Right ventricle myocardium superior (tissue), 1 donor: ENCODE measurements around the gene KIF7. TPM values are rescaled to one million over a fixed set of nuclear protein-coding genes. Genes with fewer than 3 reads are reported as not detected.

Experiments used
- ATAC-seq: fragments of 200-7000 bp; cut with Tn5 transposase; one replicate; pipeline ENCODE4 v1.9.1; 2020; ENCODE audit warnings: mild to moderate bottlenecking; ENCODE audit not compliant: poor library complexity
- DNase-seq: peaks from one replicate; pipeline ENCODE4 v3.0.0-alpha.2; 2020
- intact Hi-C: fragments of 100-400 bp; cut with DNase I; formaldehyde crosslinking; loops from one replicate; pipeline ENCODE4 v1.11.2; 2022
- total RNA-seq: library from RNA; stranded (reverse); fragmentation: NEBNext Ultra II Directional; extraction: Animal tissue kit (Norgen Biotek cat#: 25700); gene quantifications from one replicate; pipeline ENCODE4 v1.2.1, GENCODE V29; 2021
- donor health status: DM: no; HTN: yes; CAD: no; lungs with severe emphysema.

Gene KIF7
- total RNA-seq, 1 donor from 2014 or later = 1.9 TPM

DNA sequence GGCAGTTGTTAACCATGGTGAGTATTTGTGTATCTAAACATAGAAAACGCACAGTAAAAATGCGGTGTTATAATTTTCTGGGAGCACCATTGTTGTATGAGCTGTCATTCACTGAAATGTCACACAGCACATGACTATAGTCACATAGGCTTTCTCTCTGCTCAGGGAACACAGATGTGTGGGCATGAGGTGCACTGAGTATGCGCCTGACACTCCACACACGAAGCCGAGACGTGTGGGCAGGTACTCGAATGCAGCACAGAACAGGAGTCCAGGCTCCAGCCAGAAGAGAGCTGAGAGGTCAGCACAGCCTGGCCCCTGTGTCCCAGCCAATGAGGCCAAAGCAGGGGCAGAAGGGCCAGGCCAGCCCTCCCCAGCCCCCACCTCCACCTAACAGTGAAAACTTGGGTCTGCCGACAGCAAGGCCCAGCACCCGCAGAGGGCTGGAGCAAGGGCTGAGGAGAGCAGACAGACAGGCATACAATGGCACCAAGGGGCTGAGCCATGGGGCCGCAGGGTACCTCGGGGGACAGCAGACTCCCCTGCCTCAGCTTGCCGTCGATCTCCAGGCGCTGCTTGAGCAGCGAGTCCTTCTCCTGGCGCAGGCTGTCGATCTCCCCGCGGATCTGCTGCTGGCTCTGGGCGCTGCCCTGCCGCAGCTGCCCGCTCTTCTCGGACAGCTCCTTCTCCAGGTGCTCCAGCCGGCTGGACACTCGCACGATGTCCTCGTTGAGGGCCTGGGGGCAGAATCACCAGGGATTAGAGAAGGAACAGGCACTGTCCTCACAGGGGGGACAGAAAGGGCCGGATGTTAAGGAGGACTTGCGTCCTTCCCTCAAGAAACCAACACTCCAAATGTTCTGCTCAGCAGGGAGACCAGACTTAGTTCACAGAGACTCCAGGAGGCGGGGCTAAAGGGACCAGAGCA is 24.0 kb downstream of the KIF7 start:
- DNase-seq (no peak), ATAC-seq (no peak)
- intact Hi-C loops = no loop called here

DNA sequence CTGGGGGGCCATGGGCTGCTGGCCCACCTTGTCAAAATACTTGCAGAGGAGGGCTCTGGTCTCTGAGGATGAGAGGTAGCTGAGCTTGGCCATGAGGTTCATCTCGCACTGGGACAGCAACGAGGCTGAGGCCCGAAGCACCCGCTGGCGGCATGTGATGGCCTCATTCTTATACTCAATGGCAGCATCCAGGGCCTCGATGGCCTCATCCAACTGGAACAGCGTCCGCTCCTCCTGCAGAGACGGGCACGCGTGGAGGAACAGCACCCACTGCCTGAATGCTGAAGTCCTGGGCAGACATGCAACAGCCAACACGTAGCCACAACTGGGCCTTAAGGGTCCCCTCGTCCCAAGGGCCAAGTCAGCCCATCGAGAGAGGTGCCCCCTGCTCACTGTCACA is 25.0 kb downstream of the KIF7 start:
- DNase-seq = no peak
- ATAC-seq = no peak
- intact Hi-C loops = no loop called here

DNA sequence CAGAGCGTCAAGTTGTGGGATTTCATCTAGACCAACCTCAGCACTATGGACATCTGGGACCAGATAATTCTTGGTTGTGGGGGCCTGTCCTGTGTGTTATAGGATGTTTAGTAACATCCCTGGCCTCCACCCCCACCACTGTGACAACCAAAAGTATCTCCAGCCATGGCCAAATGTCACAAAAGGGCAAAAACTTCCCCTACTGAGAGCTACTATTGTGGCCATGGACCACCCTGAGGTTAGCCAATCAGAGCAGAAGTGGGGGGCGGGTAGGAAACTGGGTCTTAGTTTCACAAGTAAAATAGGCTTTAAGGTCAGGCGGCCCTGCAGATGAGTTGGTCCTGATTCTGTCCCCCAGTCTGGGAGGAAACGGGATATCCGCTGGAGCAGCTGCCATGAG is 25.4 kb downstream of the KIF7 start:
- DNase-seq (no peak), ATAC-seq (no peak)
- intact Hi-C loops = no loop called here

DNA sequence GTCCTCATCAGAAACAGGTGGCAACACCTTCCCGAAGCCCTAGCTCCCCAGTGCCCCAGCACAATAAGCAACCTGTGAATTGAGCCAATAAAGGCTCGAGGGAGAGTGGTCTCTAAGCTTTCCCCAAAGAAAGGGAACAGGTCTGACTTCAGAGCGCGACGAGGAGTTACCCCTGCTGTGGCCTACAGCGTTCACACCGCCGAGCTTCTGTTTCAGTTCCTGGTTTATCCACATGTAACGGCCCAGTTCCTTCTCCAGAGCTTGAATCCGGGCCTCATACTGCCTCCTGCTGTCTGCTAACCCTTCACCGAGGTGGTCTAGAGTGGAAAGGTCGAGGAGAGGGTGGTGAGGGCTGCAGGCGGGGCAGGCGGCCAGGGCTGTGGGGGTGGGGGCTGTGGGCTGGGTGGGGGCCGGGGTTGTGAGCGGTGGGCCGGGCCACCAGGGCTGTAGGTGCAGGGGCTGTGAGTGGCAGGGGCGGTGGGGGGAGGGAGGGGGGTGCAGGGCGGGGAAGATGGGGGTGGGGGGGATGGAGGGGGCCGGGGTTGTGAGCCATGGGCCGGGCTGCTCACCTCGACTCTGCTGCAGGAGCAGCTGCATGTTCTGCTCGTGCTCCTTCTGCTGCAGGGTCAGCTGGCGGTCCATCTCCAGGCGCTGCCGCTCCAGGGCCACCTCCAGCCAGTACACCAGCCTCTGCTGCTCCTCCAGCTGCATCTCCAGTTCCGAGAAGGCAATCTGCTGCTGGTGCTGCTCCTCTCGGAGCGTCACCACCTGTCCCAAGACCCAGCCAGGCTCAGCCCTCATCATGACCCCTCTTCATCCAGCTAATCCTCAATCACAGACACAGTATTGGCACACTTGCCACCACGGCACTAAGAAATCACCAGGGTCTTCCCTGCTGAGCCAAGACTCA is 26.2 kb downstream of the KIF7 start:
- DNase-seq (no peak), ATAC-seq (no peak)
- intact Hi-C loops = no loop called here

DNA sequence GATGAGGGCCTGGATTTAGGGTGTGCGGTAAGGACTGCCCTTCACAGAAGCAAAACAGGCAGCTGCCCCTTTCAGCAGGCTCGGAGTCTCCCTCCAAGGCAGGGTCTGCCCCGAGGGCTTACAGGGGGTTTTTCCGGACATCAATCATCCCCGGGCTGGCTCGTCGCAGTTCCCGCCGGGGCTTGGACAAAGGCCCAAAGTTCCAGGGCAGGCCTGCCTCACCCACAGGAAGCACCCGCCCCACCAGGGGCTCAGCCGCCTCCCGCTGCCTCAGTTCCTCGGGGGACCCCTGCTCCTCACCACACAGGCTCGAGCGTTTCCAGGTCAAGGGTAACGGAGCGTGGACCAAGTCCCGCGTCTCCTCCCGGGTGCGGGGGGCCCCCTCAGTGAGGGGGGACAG is 27.0 kb downstream of the KIF7 start:
- DNase-seq = no peak
- no peak for ATAC-seq
- intact Hi-C loops = no loop called here

DNA sequence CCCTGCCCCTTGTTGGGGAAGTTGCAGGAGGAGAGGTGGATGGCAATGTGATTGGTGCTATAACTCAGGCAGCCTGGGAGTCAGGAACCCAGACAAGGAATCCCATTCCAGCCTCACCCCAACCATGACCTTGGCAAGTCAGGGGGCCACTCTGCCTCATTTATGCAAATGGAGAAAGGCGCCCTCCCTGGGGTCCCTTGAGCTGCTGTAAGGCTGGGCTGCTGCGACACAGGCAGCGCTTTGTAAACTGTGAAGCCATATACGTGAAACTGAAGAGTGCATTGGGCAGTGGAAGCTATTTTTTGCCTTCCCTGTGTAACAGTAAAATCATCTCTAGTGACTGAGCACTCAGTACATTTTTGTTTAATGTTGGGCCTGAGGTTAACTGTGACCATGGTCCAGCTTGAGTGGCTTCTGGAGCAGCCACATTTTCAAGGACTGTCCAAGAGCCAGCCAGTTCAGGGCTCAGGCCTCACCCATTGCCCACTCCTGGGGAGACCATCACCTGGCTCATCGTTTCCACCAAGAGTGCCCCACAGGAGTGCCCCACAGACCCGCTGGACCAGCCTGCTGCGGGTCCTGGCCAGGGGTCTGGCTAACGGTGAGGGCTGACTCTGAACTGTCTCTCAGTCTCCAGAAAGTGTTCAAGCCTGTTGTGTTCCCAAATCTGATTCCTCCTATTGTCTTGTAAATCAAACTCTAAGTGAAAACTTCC is 27.9 kb downstream of the KIF7 start:
- ATAC-seq (no peak), DNase-seq (no peak)
- intact Hi-C loops = no loop called here

DNA sequence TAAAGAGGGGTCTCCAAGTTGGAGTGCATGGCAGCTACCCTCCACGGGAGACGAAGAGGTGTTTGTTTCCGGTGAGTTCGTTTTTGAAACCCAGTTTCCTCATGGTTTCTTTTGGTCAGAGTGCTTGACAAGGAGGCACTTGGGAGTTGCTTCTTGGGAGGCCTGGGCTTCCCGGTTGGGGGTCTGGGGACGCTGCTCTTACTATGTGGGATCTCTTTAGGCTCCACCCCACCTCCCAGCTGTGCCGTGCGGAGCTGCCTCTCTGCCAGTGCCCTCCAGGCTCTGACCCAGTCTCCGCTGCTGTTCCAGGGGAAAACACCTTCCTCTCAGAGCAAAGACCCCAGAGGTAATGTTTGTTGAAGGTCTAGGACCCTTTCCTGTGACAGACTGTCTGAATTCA is 29.6 kb downstream of the KIF7 start:
- ATAC-seq = no peak
- DNase-seq = no peak
- intact Hi-C loops = no loop called here

DNA sequence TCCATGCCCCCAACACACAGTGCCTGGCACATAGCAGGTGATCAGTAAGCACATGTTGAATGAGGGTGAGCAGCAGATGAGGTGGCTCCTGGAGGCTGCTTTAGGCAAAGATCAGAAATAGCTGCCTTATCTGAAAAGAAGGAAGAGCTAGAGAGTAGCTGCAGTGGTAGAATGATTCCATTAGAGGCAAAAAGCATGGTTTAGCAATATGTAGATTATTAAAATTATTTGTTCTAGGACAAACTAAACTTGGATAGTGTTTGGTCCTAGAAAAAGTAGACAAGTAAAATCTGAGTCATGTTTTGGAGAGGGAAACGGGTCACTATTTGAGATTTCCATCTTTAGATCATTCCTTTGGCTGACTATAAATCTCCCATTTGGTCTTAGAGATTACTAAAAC is 32.1 kb downstream of the KIF7 start:
- intact Hi-C loops = no loop called here
- ATAC-seq = no peak
- DNase-seq = no peak

DNA sequence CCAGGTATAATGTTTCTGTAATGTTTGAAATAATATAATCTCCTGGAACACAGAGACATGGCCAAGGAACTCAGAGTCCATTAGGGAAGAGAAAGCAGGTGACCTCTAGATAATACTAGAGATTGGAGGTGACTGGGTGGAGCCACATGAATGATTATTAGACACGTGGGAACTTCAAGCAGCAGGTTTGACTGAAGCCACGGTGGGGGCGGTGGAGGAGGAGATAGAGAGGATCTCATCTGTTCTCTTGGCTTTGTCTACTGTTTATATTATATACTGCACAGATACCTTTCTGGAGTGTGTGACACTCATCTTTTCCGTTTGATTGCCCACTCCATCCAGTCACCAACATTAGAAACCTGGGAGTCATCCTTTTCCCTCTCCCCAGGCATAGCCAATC is 33.7 kb downstream of the KIF7 start:
- intact Hi-C loops = no loop called here
- ATAC-seq = no peak
- no peak for DNase-seq

DNA sequence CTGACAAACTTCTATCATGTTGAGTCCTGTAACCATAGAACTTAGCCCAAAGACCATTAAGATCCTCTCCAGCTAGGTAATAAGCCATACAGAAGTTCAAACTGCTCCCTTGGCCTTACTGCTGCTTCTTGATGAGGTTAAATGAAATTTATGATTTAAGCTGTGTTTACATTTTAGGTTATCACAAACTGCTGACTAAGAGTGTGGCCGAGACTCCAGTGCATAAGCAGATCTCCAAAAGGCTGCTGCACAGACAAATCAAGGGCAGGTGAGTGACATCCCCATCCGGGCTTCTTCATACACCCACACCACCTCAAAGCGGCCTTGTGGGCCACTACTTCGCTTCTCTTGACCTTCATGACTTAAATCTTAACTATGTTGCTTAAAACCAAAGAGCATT is 39.0 kb downstream of the KIF7 start:
- intact Hi-C loops = no loop called here
- ATAC-seq (no peak), DNase-seq (no peak)

DNA sequence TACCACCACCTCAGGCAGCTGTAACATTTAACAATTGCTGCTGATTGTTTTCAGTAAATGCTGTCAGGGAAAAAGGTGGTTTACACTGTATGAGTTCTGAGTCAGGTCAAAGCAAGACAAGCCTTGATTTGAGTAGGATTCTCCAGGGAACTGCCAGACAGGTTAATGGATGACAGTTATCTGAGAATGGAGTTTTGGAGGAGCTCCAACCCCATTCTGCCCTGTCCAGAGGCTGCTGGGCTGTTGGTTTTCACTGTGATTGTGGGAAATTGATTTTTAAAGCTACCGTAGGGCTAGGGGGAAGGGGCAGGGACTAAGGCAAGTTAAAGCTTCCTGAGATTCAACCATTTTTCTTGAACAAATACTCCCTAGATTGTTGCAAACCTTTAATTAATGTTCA is 40.1 kb downstream of the KIF7 start:
- ATAC-seq = no peak
- DNase-seq = no peak
- intact Hi-C loops = no loop called here

DNA sequence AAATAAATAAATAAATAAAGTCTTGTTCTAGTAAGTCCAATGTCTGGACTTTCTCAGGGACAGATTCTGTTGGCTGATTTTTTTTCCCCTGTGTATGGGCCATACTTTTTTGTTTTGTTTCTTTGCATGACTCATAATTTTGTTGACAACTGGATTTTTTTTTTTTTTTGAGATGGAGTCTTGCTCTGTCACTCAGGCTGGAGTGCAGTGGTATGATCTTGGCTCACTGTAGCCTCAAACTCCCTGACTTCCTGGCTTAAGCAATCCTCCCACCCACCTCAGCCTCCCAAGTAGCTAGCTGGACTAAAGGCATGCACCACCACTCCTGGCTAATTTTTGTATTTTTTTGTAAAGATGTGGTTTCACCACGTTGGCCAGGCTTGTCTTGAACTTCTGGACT is 41.1 kb downstream of the KIF7 start:
- DNase-seq (no peak), ATAC-seq (no peak)
- intact Hi-C loops = no loop called here

DNA sequence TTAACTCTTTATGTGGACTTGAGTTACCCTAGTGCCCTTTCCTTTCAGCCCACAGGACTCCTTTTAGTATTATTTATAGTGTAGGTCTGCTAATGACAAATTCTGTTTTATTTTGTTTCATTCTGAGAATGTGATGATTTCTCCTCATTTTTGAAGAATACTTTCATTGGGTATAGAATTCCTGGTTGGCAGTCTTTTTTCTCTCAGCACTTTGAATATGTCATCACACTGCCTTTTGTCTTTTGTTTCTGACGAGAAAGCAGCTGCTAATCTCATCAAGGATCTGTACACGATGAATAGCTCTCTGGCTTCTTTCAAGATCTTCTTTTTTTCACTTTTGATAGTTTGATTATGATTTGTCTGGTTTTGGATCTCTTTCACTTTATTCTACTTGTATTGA is 42.2 kb downstream of the KIF7 start:
- ATAC-seq (no peak), DNase-seq (no peak)
- intact Hi-C loops = no loop called here

DNA sequence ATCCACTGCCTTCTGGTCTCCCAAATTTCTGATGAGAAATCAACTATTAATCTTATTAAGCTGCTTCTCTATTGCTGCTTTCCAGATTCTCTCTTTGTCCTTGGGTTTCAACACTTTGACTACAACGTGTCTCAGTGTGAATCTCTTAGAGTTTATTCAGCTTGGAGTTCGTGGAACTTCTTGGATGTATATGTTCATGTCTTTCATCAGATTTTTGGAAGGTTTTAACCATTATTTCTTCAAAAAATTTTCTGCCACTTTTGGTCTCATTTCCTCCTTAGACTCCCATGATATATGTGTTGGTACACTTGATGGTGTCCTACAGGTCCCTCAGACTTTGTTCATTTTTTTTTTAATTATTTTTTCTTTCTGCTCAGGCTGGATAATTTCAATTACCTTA is 44.0 kb downstream of the KIF7 start:
- intact Hi-C loops = no loop called here
- DNase-seq = no peak
- ATAC-seq = no peak

DNA sequence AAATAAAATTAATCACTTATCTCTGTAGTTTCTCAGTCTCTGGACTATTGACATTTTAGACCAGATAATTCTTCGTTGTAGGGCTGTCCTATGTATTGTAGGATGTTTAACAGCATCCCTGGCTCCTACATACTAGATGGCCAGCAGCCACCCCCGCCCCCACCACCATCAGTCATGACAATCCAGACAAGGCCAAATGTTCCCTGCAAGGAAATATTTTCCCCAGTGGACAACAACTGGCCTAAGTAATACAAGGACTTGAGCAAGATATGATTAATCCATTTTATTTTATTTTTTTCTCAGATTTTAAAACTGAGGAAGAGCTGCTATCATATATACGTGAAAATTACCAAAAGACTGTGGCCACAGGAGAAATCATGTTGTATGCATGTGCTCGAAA is 56.2 kb downstream of the KIF7 start:
- no peak for ATAC-seq
- intact Hi-C loops = no loop called here
- no peak for DNase-seq

DNA sequence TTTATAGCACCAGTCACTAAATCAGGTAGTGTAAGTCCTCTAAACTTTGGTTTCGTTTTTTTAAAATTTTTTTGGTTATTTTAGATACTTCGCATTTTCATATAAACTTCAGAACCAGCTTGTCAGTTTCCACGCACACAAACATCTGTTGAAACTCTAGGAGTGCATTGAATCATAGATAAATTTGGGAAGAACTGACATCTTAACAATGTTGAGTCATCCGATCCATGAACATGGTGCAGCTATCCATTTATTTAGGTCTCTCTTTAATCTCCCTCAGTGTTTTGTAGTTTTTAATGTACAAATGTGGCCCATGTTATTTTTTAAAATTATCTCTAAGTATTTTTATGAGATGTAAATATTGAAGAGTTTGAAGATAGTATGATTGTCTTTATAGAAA is 62.2 kb downstream of the KIF7 start:
- DNase-seq (no peak), ATAC-seq (no peak)
- intact Hi-C loops = no loop called here

DNA sequence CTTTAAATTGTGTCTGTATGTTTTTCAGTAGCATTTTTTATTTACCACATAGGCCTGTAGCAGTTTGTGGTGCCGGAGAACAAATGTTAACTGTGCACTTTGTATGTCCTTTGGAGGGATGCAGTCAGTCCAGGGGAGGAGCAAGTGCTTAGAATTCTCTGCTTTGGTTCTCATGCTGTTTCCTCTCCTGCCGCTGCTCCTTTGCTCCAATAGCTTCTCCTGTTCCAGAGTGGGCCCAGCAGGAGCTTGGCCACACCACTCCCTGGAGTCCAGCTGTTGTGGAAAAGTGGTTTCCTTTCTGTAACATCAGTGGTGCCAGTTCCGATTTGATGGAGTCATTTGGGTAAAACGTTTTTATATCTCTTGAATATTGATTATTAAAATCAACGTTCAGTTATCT is 63.4 kb downstream of the KIF7 start:
- ATAC-seq (no peak), DNase-seq (no peak)
- intact Hi-C loops = no loop called here

DNA sequence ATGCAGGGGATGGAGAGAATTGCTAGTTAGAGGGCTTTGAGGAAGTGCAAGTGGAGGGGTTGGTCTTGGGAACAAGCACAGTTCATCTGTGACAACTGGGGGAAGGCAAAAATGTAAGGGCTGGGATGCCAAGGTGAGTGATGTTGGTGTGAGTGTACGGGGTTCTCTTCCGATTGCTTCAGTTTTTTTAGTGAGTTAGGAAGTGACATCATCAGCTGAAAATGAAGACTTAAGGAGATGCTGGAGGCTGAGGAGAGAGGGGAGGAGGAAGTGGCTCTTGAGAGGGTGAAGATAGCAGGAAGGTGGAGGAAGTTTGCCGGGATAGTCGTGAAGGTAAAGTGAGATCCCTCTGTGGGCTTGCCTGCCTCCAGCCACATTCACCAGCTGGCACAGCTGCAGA is 67.3 kb downstream of the KIF7 start:
- intact Hi-C loops = no loop called here
- no peak for DNase-seq
- no peak for ATAC-seq

DNA sequence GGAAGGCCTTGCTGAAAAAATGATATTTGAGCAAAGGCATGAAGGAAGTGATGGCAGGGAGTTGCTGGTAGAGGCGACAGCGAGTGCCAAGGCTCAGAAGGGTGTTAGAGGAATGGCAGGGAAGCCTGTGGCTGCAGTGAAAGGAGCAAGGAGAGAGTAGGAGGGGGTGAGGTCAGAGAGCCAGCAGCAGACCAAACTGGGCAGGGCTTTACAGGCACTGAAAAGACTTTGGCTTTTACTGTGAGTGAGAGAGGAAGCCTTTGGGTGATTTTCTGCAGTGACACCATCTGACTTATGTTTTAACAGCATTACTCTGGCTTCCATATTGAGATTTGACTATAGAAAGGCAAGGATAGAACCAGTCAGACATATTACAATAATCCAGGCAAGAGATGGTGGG is 68.6 kb downstream of the KIF7 start:
- intact Hi-C loops = no loop called here
- ATAC-seq (no peak), DNase-seq (no peak)
